SK-N-SH (cell line): ENCODE data around the gene ZCCHC7. TPM values are rescaled to one million over a fixed set of nuclear protein-coding genes. Genes with fewer than 3 reads are reported as not detected.

ENCODE experiments used
- CTCF ChIA-PET: fragments of 300-600, 350-600 bp; formaldehyde crosslinking; extraction: SDS; loops from one replicate; lab custom pipeline; 2021; lab: Yijun Ruan, JAX
- POLR2A ChIA-PET: fragments of 350-600 bp; sonication (Branson Sonifier 250); formaldehyde crosslinking; extraction: SDS; loops from one replicate; lab custom pipeline; 2020; ENCODE audit warnings: antibody characterized with exemption, inconsistent platforms; lab: Yijun Ruan, JAX
- DNase-seq: peaks from one replicate; pipeline ENCODE4 v3.0.0; 2012
- H2AFZ ChIP-seq: fragments of 200-600 bp; sonication (generic); 2 replicates; pipeline ENCODE4 v1.8.1; 2016; ENCODE audit warnings: antibody characterized with exemption, mild to moderate bottlenecking, low read depth
- H3F3A ChIP-seq: fragments of 200-600 bp; sonication (generic); replicated peaks from 2 replicates; pipeline ENCODE3; 2016; ENCODE audit warnings: antibody characterized with exemption, mild to moderate bottlenecking; ENCODE audit not compliant: insufficient read depth
- H3K27ac ChIP-seq, 2 experiments: fragments of 200-500 bp in 1 of 2; fragments of 200-600 bp in 1 of 2; sonication (Bioruptor generic) in 1 of 2; sonication (generic), shearing (Covaris generic) in 1 of 2; 2 replicates each; pipeline versions ENCODE4 v1.5.1 to v1.6.1; 2014 to 2016; ENCODE audit warnings: low read depth in 2 of 2, inconsistent platforms in 1 of 2, low read length in 1 of 2, mild to moderate bottlenecking in 1 of 2, mixed read lengths in 1 of 2
- H3K27me3 ChIP-seq: fragments of 200-600 bp; sonication (generic), shearing (Covaris generic); 2 replicates; pipeline ENCODE4 v1.6.1; 2016; ENCODE audit warnings: mixed run types; ENCODE audit not compliant: insufficient read depth
- H3K36me3 ChIP-seq, 2 experiments: fragments of 200-500 bp in 1 of 2; fragments of 200-600 bp in 1 of 2; sonication (Bioruptor generic) in 1 of 2; sonication (generic) in 1 of 2; replicated peaks in 1 of 2; 2 replicates each; pipeline versions ENCODE3 to v1.5.1; 2014 to 2016; ENCODE audit warnings: low read length in 1 of 2, mild to moderate bottlenecking in 1 of 2; ENCODE audit not compliant: insufficient read depth in 2 of 2, control insufficient read depth in 1 of 2
- H3K4me1 ChIP-seq, 2 experiments: fragments of 200-500 bp in 1 of 2; fragments of 200-600 bp in 1 of 2; sonication (Bioruptor generic) in 1 of 2; sonication (generic), shearing (Covaris generic) in 1 of 2; 2 replicates each; pipeline versions ENCODE4 v1.5.1 to v1.6.1; 2014 to 2016; ENCODE audit warnings: low read depth in 1 of 2, low read length in 1 of 2, mixed run types in 1 of 2; ENCODE audit not compliant: insufficient read depth in 2 of 2, control insufficient read depth in 1 of 2
- H3K4me2 ChIP-seq: fragments of 200-600 bp; sonication (generic), shearing (Covaris generic); 2 replicates; pipeline ENCODE4 v1.6.1; 2017; ENCODE audit warnings: mixed run types
- H3K4me3 ChIP-seq, 2 experiments: fragments of 200-500 bp in 1 of 2; fragments of 200-600 bp in 1 of 2; sonication (Bioruptor generic) in 1 of 2; sonication (generic), shearing (Covaris generic) in 1 of 2; 2 replicates each; pipeline versions ENCODE4 v1.5.1 to v1.8.1; 2014 to 2016; ENCODE audit warnings: low read depth in 2 of 2, inconsistent platforms in 1 of 2, low read length in 1 of 2, mild to moderate bottlenecking in 1 of 2, mixed read lengths in 1 of 2, moderate library complexity in 1 of 2
- H3K79me2 ChIP-seq: fragments of 200-600 bp; sonication (generic); 2 replicates; pipeline ENCODE4 v1.8.1; 2017; ENCODE audit warnings: mild to moderate bottlenecking; ENCODE audit not compliant: insufficient read depth
- H3K9ac ChIP-seq: fragments of 200-600 bp; sonication (generic); 2 replicates; pipeline ENCODE4 v1.6.1; 2017; ENCODE audit warnings: mixed run types
- H3K9me2 ChIP-seq: fragments of 200-600 bp; sonication (generic); 2 replicates; pipeline ENCODE4 v1.6.1; 2017; ENCODE audit warnings: mixed run types
- H3K9me3 ChIP-seq: fragments of 200-600 bp; sonication (generic); 2 replicates; pipeline ENCODE4 v1.6.1; 2017; ENCODE audit warnings: mixed run types, mild to moderate bottlenecking, moderate library complexity
- H4K20me1 ChIP-seq: fragments of 200-600 bp; sonication (generic); 2 replicates; pipeline ENCODE4 v1.6.1; 2017; ENCODE audit warnings: mild to moderate bottlenecking, mixed run types; ENCODE audit not compliant: insufficient read depth
- CHD2 ChIP-seq: fragments of 150-350 bp; IDR thresholded peaks from 2 replicates; pipeline ENCODE4 v1.6.1; 2018; ENCODE audit warnings: low read length; ENCODE audit not compliant: partially characterized antibody
- ELF1 ChIP-seq: IDR thresholded peaks from 2 replicates; pipeline ENCODE4 v1.4.0; 2012
- EP300 ChIP-seq, 2 experiments: IDR thresholded peaks; 2 replicates each; pipeline versions ENCODE4 v1.4.0 to v1.6.1; 2012; ENCODE audit warnings: borderline replicate concordance in 1 of 2, low read depth in 1 of 2, low read length in 1 of 2
- FOSL2 ChIP-seq: IDR thresholded peaks from 2 replicates; pipeline ENCODE4 v1.4.0; 2012; ENCODE audit warnings: low read depth, mild to moderate bottlenecking, moderate library complexity, borderline replicate concordance
- GABPA ChIP-seq: IDR thresholded peaks from 2 replicates; pipeline ENCODE4 v1.4.0; 2012; ENCODE audit warnings: low read depth, mild to moderate bottlenecking
- GATA2 ChIP-seq: sonication (generic); formaldehyde crosslinking; IDR thresholded peaks from 2 replicates; pipeline ENCODE4 v1.5.0; 2020; ENCODE audit warnings: mild to moderate bottlenecking, missing genetic modification reagents
- JUND ChIP-seq: IDR thresholded peaks from 2 replicates; pipeline ENCODE4 v1.4.0; 2012
- MAX ChIP-seq: IDR thresholded peaks from 2 replicates; pipeline ENCODE4 v1.4.0; 2012; ENCODE audit warnings: low read depth
- MEF2A ChIP-seq: IDR thresholded peaks from 2 replicates; pipeline ENCODE4 v1.4.0; 2012; ENCODE audit warnings: low read depth, borderline replicate concordance
- MXI1 ChIP-seq: IDR thresholded peaks from 2 replicates; pipeline ENCODE4 v1.6.1; 2012; ENCODE audit warnings: mild to moderate bottlenecking, low read depth, low read length, improper control_type of control experiment
- NFIC ChIP-seq: IDR thresholded peaks from 2 replicates; pipeline ENCODE4 v1.4.0; 2012; ENCODE audit warnings: borderline replicate concordance
- NRF1 ChIP-seq: IDR thresholded peaks from 2 replicates; pipeline ENCODE4 v1.6.1; 2012; ENCODE audit warnings: low read depth, mild to moderate bottlenecking, low read length
- RAD21 ChIP-seq: IDR thresholded peaks from 2 replicates; pipeline ENCODE4 v1.6.1; 2012; ENCODE audit warnings: mild to moderate bottlenecking, low read length
- REST ChIP-seq: IDR thresholded peaks from 2 replicates; pipeline ENCODE4 v1.6.1; 2012; ENCODE audit warnings: mild to moderate bottlenecking, low read depth, low read length, moderate library complexity
- RFX5 ChIP-seq: IDR thresholded peaks from 2 replicates; pipeline ENCODE4 v1.6.1; 2012; ENCODE audit warnings: mild to moderate bottlenecking, improper control_type of control experiment, low read length
- SIN3A ChIP-seq: IDR thresholded peaks from 2 replicates; pipeline ENCODE4 v1.6.1; 2012; ENCODE audit warnings: low read depth, mild to moderate bottlenecking, low read length, moderate library complexity, borderline replicate concordance
- TAF1 ChIP-seq: IDR thresholded peaks from 2 replicates; pipeline ENCODE4 v1.6.1; 2012; ENCODE audit warnings: low read depth, mild to moderate bottlenecking, low read length, moderate library complexity, borderline replicate concordance
- TCF12 ChIP-seq: IDR thresholded peaks from 2 replicates; pipeline ENCODE4 v1.4.0; 2012
- TEAD4 ChIP-seq: IDR thresholded peaks from 2 replicates; pipeline ENCODE4 v1.4.0; 2012; ENCODE audit warnings: mild to moderate bottlenecking, borderline replicate concordance; ENCODE audit not compliant: insufficient read depth
- USF2 ChIP-seq: fragments of 150-350 bp; IDR thresholded peaks from 2 replicates; pipeline ENCODE4 v1.6.1; 2017; ENCODE audit warnings: antibody characterized with exemption, low read length, low read depth, borderline replicate concordance
- WGBS: methylation state at CpG from one replicate; pipeline ENCODE4 v1.1.6; 2017; ENCODE audit warnings: low lambda C conversion rate; 5-methylcytosine and 5-hydroxymethylcytosine counted together
- polyA plus RNA-seq, 3 experiments: library from polyadenylated mRNA; depleted of rRNA; stranded (reverse); fragments of >200 nt; gene quantifications; 2 replicates each; pipeline ENCODE4 v1.2.3, GENCODE V29; 2012

ZCCHC7 gene
- polyA plus RNA-seq, 1 of the 3 experiments (the other 2 are of a cell fraction), result 12.6 TPM

GRCh38 chr9:37370968-37371563 is 250.7 kb downstream of the ZCCHC7 start:
- ChIA-PET CTCF (interaction anchor here (0.9 kb wide), 1 partner anchor 10 kb away, joined by 4 read pairs; no protein-coding TSS in a partner anchor), POLR2A (no interaction called here)
- Histone ChIP-seq H3F3A (no peaks in the 10 kb centered on the region), H4K20me1 (no peaks in the 10 kb centered on the region), H3K27me3 (no peaks in the 10 kb centered on the region), H3K79me2 (no peaks in the 10 kb centered on the region), H3K9me2 (no peaks in the 10 kb centered on the region), H3K9ac (no peak overlapping the region), H3K36me3 (no peaks in the 10 kb centered on the region), H3K4me3 (no peak overlapping the region), H2AFZ (no peak overlapping the region), H3K9me3 (no peaks in the 10 kb centered on the region), H3K27ac (no peak overlapping the region), H3K4me1 (no peaks in the 10 kb centered on the region), H3K4me2 (no peak overlapping the region)
- WGBS, result 87% methylated on average over 5 of the region's 5 CpGs
- DNase-seq, result no peak
- TF ChIP-seq ELF1 (no peak), EP300 (IDR thresholded peaks at IDR 0.05; ENCODE audit: borderline replicate concordance in 1 of 2, low read depth in 1 of 2, low read length in 1 of 2) (no peak)

GRCh38 chr9:37371565-37372464 is 251.4 kb downstream of the ZCCHC7 start:
- Histone ChIP-seq H2AFZ (no peak overlapping the region), H3K36me3 (no peaks in the 10 kb centered on the region)
- 67% methylated on average over 18 of the region's 20 CpGs for WGBS
- TF ChIP-seq TCF12 (no peak), CHD2 (no peak), MEF2A (no peak), TAF1 (no peak), MXI1 (no peak), FOSL2 (no peak), NFIC (no peak), JUND (no peak), RAD21 (no peak), RFX5 (no peak), ELF1 (no peak), TEAD4 (no peak), GATA2 (no peak), SIN3A (no peak), NRF1 (no peak), MAX (no peak), USF2 (no peak), REST (no peak), GABPA (no peak)
- TF ChIP-seq, all 33 proteins: peak for 0
- H3K27ac ChIP-seq, result no peak overlapping the region
- H3F3A ChIP-seq, result no peaks in the 10 kb centered on the region
- no peak overlapping the region for H3K4me2 ChIP-seq
- H4K20me1 ChIP-seq, result no peaks in the 10 kb centered on the region
- no peak overlapping the region for H3K9ac ChIP-seq
- ChIA-PET POLR2A (no interaction called here), CTCF (interaction anchor here (0.9 kb wide), 1 partner anchor 10 kb away, joined by 4 read pairs; no protein-coding TSS in a partner anchor)
- no peaks in the 10 kb centered on the region for H3K9me3 ChIP-seq
- H3K27me3 ChIP-seq, result no peaks in the 10 kb centered on the region
- no peaks in the 10 kb centered on the region for H3K9me2 ChIP-seq
- H3K79me2 ChIP-seq, result no peaks in the 10 kb centered on the region
- H3K4me1 ChIP-seq, result no peaks in the 10 kb centered on the region
- no peak for DNase-seq
- no peak overlapping the region for H3K4me3 ChIP-seq
